CD1c-positive myeloid dendritic cell (primary cell): ENCODE results near the gene DUOXA1.
"Not testable (repeated sequence)": the region's sequence is repeated elsewhere in the genome, so short reads cannot be mapped to it uniquely, and the experiment has no call there.

Source experiments
- DNase-seq: peaks from one replicate; pipeline ENCODE4 v3.0.0-alpha.2; 2016; ENCODE audit errors: extremely low spot score

The DUOXA1 gene

DNA sequence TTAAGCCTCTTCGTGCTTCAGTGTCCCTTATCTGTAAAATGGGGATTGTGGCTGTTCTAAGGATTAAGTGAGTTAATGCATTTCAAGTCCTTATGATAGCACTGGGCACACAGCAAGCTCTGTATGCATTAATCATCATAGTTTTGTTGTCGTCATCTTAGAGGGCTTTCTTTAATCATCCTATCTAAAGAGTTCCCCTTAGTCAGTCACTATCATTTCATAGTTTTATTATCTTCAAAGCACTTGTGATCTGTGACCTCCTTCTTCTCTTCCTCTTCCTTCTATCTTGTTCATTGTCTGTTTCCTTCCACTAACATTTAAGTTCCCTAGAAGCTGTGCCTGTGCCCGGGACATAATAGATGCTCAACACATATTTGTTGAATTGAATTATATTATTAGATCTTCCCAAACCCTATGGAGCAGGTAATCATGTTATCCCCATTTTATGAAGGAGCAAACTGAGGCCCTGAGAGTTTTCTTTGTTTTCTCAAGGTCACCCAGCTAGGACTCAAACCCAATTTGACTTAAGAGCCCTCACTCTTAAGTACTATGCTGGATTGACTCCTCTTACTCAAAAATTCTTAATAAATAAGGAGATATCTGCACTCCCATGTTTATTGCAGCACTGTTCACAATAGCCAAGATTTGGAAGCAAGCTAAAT is 39.8 kb downstream of the DUOXA1 start:
- DNase-seq, result no peak

DNA sequence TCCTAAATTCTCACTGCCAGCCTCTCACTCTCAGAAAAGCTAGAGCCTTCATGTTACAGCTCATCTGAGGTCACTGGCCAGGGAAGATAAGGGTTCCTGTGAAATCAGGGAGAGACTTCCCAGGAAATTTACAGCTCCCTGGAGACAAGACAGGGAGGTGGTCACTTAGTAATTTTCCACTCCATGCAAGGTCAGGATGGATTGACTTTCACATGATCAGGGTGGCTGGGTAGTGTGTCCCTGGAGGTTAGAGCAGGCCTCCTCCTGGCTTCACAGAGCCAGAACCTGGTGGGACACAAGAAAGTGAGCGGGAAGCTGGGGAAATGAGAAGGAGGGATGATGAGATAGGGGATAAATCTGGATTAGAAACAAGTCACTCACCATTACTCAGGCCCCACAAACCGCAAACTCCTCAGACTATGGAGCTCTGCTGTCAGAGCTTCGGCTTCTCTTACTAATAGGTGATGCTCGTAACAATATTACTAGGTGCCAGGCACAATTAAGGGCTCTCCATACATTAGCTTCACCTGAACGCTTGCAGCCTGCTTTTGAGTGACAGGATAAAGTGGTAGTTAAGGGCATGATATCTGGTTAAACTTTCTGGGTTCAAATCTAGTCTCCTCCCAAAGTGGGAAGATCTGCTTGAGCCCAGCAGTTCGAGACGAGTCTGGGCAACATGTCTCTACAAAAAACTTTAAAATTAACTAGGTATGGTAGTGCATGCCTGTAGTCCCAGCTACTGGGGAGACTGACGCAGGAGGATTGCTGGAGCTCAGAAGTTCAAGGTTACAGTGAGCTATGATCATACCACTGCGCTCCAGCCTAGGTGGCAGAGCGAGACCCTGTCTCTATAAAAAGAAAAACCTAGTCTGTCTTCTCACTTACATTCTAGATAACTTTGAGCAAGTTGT is 40.6 kb downstream of the DUOXA1 start:
- no peak for DNase-seq

DNA sequence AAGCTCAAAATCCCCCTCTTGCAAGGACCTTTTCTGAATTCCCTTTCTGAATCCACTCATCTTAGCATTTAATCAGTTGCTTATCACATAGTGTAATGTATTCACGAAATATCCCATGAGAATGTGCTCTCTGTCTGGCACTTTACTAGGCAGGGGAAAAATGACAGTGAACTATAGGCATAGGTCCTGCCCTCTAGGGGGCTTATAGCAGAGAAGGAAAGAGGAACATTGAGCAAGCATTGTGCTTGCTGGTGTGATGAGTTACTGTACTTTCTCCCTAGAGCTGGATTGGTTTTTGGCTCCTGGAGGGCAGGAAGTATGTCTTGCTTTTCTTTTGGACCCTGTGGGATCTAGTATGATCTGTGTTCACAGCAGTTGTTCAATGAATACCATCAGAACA is 42.2 kb downstream of the DUOXA1 start:
- DNase-seq, result peak; percentile 1

- no peak for DNase-seq
Measured at GRCh38 chr15:45084163-45084562, 45.5 kb downstream of the DUOXA1 start.

DNA sequence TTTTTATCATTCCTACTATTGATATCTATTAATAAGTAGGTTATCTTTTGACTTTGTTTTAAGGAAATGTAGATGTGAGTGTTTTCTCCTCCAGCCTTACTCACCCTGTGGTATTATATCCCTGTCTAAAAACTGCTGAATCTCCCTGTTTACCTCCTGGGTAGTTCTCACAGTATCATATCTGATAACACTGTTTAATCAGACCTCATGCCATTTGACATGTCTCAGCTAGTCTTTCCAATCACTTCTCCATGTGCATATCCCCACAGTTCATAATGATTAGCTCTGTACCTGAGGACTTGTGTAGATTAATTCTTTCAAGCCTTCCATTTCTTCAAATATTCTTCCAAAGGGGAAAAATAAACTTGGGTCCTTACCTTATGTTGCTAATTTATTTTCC is 46.5 kb downstream of the DUOXA1 start:
- no peak for DNase-seq

GRCh38 chr15:45082412-45082811 is 47.3 kb downstream of the DUOXA1 start:
- DNase-seq, result not testable (repeated sequence)

- not testable (repeated sequence) for DNase-seq
Measured at GRCh38 chr15:45080593-45080992, 49.1 kb downstream of the DUOXA1 start.

DNA sequence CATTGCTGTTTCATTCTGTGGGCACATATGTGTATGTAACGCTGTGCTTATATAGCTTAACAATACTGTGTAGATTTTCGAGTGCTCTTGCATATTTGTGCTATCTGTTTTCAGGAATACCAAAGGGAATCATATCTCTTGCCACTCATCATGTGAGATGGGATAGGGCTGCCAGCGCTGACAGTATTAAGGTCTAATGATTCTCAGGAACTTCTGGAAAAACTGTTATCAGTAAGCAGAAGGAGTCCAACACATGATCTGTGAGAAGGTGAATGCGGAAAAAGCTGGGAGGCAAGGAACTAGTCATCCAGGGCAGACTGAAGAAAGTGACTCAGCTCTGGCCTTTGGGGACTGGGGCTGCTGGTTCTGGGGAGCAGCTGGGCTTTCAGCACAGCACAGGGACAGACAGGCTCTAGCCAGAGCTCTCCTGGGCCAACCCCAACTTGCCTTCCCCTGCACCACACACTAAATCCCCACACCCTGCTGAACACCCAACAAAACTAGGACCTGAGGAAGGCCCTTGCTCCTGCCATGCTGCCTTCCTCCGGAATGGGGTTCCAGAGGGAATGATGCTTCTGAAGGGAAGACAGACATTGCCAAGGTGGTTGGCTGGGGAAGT is 49.9 kb downstream of the DUOXA1 start:
- not testable (repeated sequence) for DNase-seq

GRCh38 chr15:45079201-45079600 is 50.5 kb downstream of the DUOXA1 start:
- not testable (repeated sequence) for DNase-seq

DNA sequence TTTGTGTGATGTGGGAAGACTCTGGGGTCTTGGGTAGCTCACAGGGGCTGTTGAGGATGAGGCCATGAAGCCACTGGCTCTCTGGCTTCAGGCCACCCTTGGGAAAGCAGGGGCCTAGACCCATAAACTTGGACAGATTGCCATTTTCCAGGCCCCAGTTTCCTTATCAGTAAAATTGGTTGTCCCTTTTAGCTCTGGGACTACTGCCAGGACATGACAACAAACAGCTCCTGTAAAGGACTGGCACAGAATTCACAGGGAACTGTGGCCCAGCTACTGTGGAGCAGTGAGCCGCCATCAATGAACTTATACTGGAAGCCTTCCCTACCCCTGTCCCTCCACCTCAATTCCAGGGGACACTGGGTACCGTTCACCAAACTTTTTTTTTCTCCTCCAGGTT is 52.3 kb downstream of the DUOXA1 start:
- not testable (repeated sequence) for DNase-seq

- DNase-seq, result not testable (repeated sequence)
Measured at GRCh38 chr15:45075440-45076320, 54.0 kb downstream of the DUOXA1 start.

DNA sequence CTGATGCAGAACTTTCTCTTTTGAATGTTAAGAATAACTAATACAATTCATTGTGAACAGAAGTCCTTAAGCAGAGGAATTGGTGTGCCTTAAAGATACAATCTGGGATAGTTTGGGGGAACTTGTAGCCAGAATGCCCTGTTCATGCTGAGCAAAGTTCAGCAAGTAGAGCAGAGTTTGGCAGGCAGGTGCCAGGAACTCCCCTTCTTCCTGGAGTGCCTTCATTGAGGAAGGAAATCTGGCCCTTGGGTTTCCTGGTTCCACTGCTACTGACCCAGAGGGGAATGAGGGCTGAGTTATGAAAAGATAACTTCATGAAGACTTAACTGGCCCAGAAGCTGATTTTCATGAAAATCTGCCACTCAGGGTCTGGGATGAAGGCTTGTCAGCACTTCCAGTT is 56.1 kb downstream of the DUOXA1 start:
- not testable (repeated sequence) for DNase-seq

DNA sequence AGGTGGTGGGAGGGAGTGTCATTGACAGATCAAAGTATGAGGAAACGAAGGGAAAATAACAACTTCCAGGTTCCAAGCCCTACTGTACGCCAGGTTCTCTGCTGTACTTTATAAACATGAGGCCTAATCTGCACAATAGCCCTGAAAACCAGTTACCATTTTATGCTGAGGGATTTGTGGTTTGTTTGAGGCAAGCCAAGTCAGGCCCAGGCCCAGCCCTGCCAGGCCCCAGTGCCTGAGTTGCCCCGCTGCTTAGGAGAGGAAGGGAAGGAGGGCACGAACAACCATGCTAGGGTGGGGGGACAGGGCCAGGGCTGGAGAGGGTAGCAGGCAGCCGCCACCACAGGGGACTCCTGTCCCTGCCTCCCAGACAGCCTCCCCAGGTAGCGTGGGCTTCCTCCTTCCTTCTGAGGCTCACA is 59.7 kb downstream of the DUOXA1 start:
- DNase-seq, result not testable (repeated sequence)
